ENCODE results near the gene SLC5A10.
"Not testable (repeated sequence)": the region's sequence is repeated elsewhere in the genome, so short reads cannot be mapped to it uniquely, and the experiment has no call there.

GRCh38 chr17:19063326-19063956, 111.5 kb downstream of the SLC5A10 start:
- not testable (repeated sequence) for TF ChIP-seq CTCF (conservative IDR thresholded peaks at IDR 0.05); EZH2 (IDR thresholded peaks at IDR 0.05; ENCODE audit: low read depth)
